IPS-NIHi7 (cell line): ENCODE data around the gene N4BP2L2.

Source experiments
- DNase-seq: peaks from one replicate; pipeline ENCODE4 v3.0.0; 2012; ENCODE audit warnings: mixed read lengths; ENCODE audit errors: extremely low spot score

The N4BP2L2 gene

GRCh38 chr13:32471187-32471922 is 67.2 kb downstream of the N4BP2L2 start:
- DNase-seq, result no peak

GRCh38 chr13:32468502-32469142 is 70.0 kb downstream of the N4BP2L2 start:
- no peak for DNase-seq

GRCh38 chr13:32456591-32456990 is 82.0 kb downstream of the N4BP2L2 start:
- DNase-seq, result no peak

GRCh38 chr13:32455594-32455903 is 83.0 kb downstream of the N4BP2L2 start:
- no peak for DNase-seq

- no peak for DNase-seq
Measured at GRCh38 chr13:32454886-32455593, 83.6 kb downstream of the N4BP2L2 start.

GRCh38 chr13:32453981-32454380 is 84.6 kb downstream of the N4BP2L2 start:
- DNase-seq, result no peak

- DNase-seq, result no peak
Measured at GRCh38 chr13:32448972-32449371, 89.6 kb downstream of the N4BP2L2 start.

- no peak for DNase-seq
Measured at GRCh38 chr13:32447894-32448623, 90.5 kb downstream of the N4BP2L2 start.

GRCh38 chr13:32446773-32447465 is 91.7 kb downstream of the N4BP2L2 start:
- DNase-seq, result no peak

GRCh38 chr13:32446220-32446619 is 92.4 kb downstream of the N4BP2L2 start:
- DNase-seq, result no peak

- DNase-seq, result no peak
Measured at GRCh38 chr13:32445461-32445860, 93.1 kb downstream of the N4BP2L2 start.

GRCh38 chr13:32443111-32443510 is 95.5 kb downstream of the N4BP2L2 start:
- DNase-seq, result no peak

- no peak for DNase-seq
Measured at GRCh38 chr13:32438871-32439270, 99.7 kb downstream of the N4BP2L2 start.

GRCh38 chr13:32432856-32433255 is 105.7 kb downstream of the N4BP2L2 start:
- no peak for DNase-seq

GRCh38 chr13:32431361-32431760 is 107.2 kb downstream of the N4BP2L2 start:
- no peak for DNase-seq

- no peak for DNase-seq
Measured at GRCh38 chr13:32430018-32430747, 108.4 kb downstream of the N4BP2L2 start.

GRCh38 chr13:32429433-32429909 is 109.1 kb downstream of the N4BP2L2 start:
- DNase-seq, result no peak

GRCh38 chr13:32428581-32429432 is 109.8 kb downstream of the N4BP2L2 start:
- no peak for DNase-seq

- peak; percentile 73 for DNase-seq
Measured at GRCh38 chr13:32427852-32428580, 110.6 kb downstream of the N4BP2L2 start, which contains the start of gene N4BP2L1. Gene N4BP2L1 (minus strand): TSS chr13:32428130. CDS start chr13:32428082, 48 bp downstream.
